Panc1 (cell line): ENCODE measurements around the gene UST. TPM values are rescaled to one million over a fixed set of nuclear protein-coding genes. Genes with fewer than 3 reads are reported as not detected.

ENCODE experiments used
- ATAC-seq: fragments of 200-7000 bp; cut with Tn5 transposase; 2 replicates; pipeline ENCODE4 v1.9.1; 2020; ENCODE audit warnings: mild to moderate bottlenecking, moderate library complexity
- BruUV-seq: library from RNA; stranded (reverse); fragments of 400-500 nt; replicated peaks from 2 replicates; lab custom pipeline; 2021; lab: Mats Ljungman, UMichigan
- CTCF ChIA-PET: fragments of 300-600 bp; sonication (Branson Sonifier 250); formaldehyde crosslinking; loops from one replicate; lab custom pipeline; 2022; ENCODE audit warnings: antibody characterized with exemption; lab: Charles Lee
- POLR2A ChIA-PET: fragments of 300-600 bp; sonication (Branson Sonifier 250); formaldehyde crosslinking; loops from one replicate; lab custom pipeline; 2022; ENCODE audit warnings: antibody characterized with exemption; lab: Charles Lee
- DNase-seq: peaks from one replicate; pipeline ENCODE4 v3.0.0-alpha.2; 2010; ENCODE audit warnings: low read depth, low spot score
- H3K27ac ChIP-seq: 2 replicates; pipeline ENCODE4 v1.5.1; 2011; ENCODE audit warnings: mild to moderate bottlenecking, low read length, inconsistent platforms
- H3K27me3 ChIP-seq: fragments of 200-500 bp; sonication (Bioruptor generic); 2 replicates; pipeline ENCODE4 v1.6.0; 2014; ENCODE audit warnings: low read length, inconsistent platforms; ENCODE audit not compliant: control insufficient read depth, insufficient read depth
- H3K36me3 ChIP-seq: fragments of 200-500 bp; sonication (Bioruptor generic); 2 replicates; pipeline ENCODE4 v1.5.1; 2014; ENCODE audit warnings: inconsistent platforms, mild to moderate bottlenecking, low read length, moderate library complexity; ENCODE audit not compliant: control insufficient read depth, insufficient read depth
- H3K4me1 ChIP-seq: 2 replicates; pipeline ENCODE4 v1.5.1; 2011; ENCODE audit warnings: inconsistent platforms, mild to moderate bottlenecking, low read length, moderate library complexity; ENCODE audit not compliant: control insufficient read depth, insufficient read depth
- H3K4me3 ChIP-seq, 2 experiments: 2 replicates each; pipeline ENCODE4 v1.5.1; 2011 to 2012; ENCODE audit warnings: low read depth in 2 of 2, low read length in 2 of 2, mild to moderate bottlenecking in 2 of 2, inconsistent platforms in 1 of 2, moderate library complexity in 1 of 2
- H3K9me3 ChIP-seq: fragments of 200-500 bp; sonication (Bioruptor generic); 2 replicates; pipeline ENCODE4 v1.5.1; 2014; ENCODE audit warnings: low read depth, mild to moderate bottlenecking, inconsistent platforms, low read length, moderate library complexity; ENCODE audit not compliant: control insufficient read depth, insufficient read depth
- POLR2AphosphoS5 ChIP-seq: IDR thresholded peaks from 2 replicates; pipeline ENCODE4 v1.6.1; 2012; ENCODE audit warnings: mild to moderate bottlenecking, low read depth, low read length, moderate library complexity
- SIN3A ChIP-seq: IDR thresholded peaks from 2 replicates; pipeline ENCODE4 v1.6.1; 2012; ENCODE audit warnings: low read depth, mild to moderate bottlenecking, low read length, moderate library complexity, borderline replicate concordance; ENCODE audit not compliant: insufficient read depth
- TCF7L2 ChIP-seq: IDR thresholded peaks from 2 replicates; pipeline ENCODE4 v1.6.1; 2011; ENCODE audit warnings: mild to moderate bottlenecking, low read depth, low read length, inconsistent platforms
- in situ Hi-C: cut with HindIII; loops from 2 replicates; pipeline ENCODE4 v1.10.0; 2016; ENCODE audit warnings: low sequenced_read_pairs, low pct_unique_long_range_greater_than_20kb
- intact Hi-C: fragments of 100-400 bp; cut with micrococcal nuclease; formaldehyde crosslinking; loops from one replicate; pipeline ENCODE4 v1.10.0; 2022; ENCODE audit not compliant: unreplicated experiment
- total RNA-seq: library from RNA; stranded (reverse); gene quantifications from one replicate; pipeline ENCODE4 v1.2.1, GENCODE V29; 2021; ENCODE audit not compliant: unreplicated experiment
- TF ChIP-seq, protein P1 (sequence below): fragments of 450-650 bp; IDR thresholded peaks from 2 replicates; pipeline ENCODE4 v1.5.1; 2017; ENCODE audit warnings: mild to moderate bottlenecking
- TF ChIP-seq, protein P2 (sequence below), 2 experiments: IDR thresholded peaks; 2 replicates each; pipeline ENCODE4 v1.6.1; 2011 to 2012; ENCODE audit warnings: low read depth in 2 of 2, control low read depth in 1 of 2, low read length in 1 of 2, mild to moderate bottlenecking in 1 of 2, moderate library complexity in 1 of 2; ENCODE audit not compliant: insufficient read depth in 1 of 2

Gene UST
- total RNA-seq, 1 experiment from 2014 or later: 0.15 TPM

GRCh38 chr6:148795563-148795962 lies 48.7 kb downstream of the UST start:
- ChIA-PET CTCF (no interaction called here), POLR2A (no interaction called here)
- H3K4me1 ChIP-seq: no peaks in the 10 kb centered on the region
- H3K36me3 ChIP-seq: no peaks in the 10 kb centered on the region
- no peak overlapping the region for H3K4me3 ChIP-seq
- BruUV-seq: no TSS peak
- TF ChIP-seq, protein P1, sequence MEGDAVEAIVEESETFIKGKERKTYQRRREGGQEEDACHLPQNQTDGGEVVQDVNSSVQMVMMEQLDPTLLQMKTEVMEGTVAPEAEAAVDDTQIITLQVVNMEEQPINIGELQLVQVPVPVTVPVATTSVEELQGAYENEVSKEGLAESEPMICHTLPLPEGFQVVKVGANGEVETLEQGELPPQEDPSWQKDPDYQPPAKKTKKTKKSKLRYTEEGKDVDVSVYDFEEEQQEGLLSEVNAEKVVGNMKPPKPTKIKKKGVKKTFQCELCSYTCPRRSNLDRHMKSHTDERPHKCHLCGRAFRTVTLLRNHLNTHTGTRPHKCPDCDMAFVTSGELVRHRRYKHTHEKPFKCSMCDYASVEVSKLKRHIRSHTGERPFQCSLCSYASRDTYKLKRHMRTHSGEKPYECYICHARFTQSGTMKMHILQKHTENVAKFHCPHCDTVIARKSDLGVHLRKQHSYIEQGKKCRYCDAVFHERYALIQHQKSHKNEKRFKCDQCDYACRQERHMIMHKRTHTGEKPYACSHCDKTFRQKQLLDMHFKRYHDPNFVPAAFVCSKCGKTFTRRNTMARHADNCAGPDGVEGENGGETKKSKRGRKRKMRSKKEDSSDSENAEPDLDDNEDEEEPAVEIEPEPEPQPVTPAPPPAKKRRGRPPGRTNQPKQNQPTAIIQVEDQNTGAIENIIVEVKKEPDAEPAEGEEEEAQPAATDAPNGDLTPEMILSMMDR: no peak
- TF ChIP-seq SIN3A: no peak
- TF ChIP-seq, protein P2, sequence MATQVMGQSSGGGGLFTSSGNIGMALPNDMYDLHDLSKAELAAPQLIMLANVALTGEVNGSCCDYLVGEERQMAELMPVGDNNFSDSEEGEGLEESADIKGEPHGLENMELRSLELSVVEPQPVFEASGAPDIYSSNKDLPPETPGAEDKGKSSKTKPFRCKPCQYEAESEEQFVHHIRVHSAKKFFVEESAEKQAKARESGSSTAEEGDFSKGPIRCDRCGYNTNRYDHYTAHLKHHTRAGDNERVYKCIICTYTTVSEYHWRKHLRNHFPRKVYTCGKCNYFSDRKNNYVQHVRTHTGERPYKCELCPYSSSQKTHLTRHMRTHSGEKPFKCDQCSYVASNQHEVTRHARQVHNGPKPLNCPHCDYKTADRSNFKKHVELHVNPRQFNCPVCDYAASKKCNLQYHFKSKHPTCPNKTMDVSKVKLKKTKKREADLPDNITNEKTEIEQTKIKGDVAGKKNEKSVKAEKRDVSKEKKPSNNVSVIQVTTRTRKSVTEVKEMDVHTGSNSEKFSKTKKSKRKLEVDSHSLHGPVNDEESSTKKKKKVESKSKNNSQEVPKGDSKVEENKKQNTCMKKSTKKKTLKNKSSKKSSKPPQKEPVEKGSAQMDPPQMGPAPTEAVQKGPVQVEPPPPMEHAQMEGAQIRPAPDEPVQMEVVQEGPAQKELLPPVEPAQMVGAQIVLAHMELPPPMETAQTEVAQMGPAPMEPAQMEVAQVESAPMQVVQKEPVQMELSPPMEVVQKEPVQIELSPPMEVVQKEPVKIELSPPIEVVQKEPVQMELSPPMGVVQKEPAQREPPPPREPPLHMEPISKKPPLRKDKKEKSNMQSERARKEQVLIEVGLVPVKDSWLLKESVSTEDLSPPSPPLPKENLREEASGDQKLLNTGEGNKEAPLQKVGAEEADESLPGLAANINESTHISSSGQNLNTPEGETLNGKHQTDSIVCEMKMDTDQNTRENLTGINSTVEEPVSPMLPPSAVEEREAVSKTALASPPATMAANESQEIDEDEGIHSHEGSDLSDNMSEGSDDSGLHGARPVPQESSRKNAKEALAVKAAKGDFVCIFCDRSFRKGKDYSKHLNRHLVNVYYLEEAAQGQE (IDR thresholded peaks at IDR 0.05; ENCODE audit: insufficient read depth in 1 of 2, low read depth in 2 of 2, low read length in 1 of 2): no peak
- H3K27ac ChIP-seq: no peak overlapping the region
- in situ Hi-C loops (no loop called here), intact Hi-C loops (no loop called here)
- DNase-seq: no peak
- H3K9me3 ChIP-seq: no peaks in the 10 kb centered on the region
- H3K27me3 ChIP-seq: no peaks in the 10 kb centered on the region; the same call in none of the 2 replicates
- ATAC-seq: no peak

DNA sequence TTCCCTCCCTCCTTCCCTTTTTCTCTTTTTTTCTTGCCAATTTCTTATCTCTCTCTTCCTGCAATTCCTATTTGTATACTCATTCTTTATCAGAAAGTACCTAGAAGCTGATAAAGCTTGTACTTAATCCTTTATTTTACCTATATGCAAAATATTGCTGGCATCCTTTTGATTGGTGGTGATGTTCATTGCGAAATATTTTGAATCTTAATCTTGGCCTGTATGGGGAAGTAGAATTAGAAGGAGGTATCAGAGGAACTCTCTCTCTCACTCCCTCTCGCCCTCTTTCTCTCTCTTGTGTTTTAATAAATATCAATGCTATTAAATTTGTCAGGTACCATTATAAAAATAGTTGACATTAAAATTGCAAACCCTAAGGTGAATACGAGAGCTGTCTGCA lies 52.8 kb downstream of the UST start:
- H3K27me3 ChIP-seq: no peaks in the 10 kb centered on the region; the same call in 1 of the 2 replicates
- ChIA-PET POLR2A (no interaction called here), CTCF (no interaction called here)

More for the DNA sequence above, 52.8 kb downstream of the UST start:
- in situ Hi-C loops (no loop called here), intact Hi-C loops (no loop called here)
- Histone ChIP-seq H3K4me1 (no peaks in the 10 kb centered on the region), H3K9me3 (no peaks in the 10 kb centered on the region), H3K36me3 (no peaks in the 10 kb centered on the region), H3K4me3 (no peak overlapping the region), H3K27ac (no peak overlapping the region)
- BruUV-seq: no TSS peak
- TF ChIP-seq, protein P2 (IDR thresholded peaks at IDR 0.05; ENCODE audit: insufficient read depth in 1 of 2, low read depth in 2 of 2, low read length in 1 of 2): no peak
- TF ChIP-seq TCF7L2 (no peak), POLR2AphosphoS5 (no peak), SIN3A (no peak)
- TF ChIP-seq, protein P1: no peak
- ATAC-seq (no peak), DNase-seq (no peak)
